Cardiac fibroblast (primary cell): ENCODE data around the gene ZBTB40.

ENCODE experiments used
- DNase-seq, 2 donors: peaks; one replicate each; pipeline versions ENCODE4 v3.0.0 to v3.0.0-alpha.2; 2010; ENCODE audit warnings: low read depth in 2 of 2
- H3K4me3 ChIP-seq, 2 donors: replicated peaks in 1 of 2; 1 replicate in 1 of 2; 2 replicates in 1 of 2; pipeline ENCODE4 v1.5.1; 2011; ENCODE audit warnings: low read depth in 2 of 2, low read length in 2 of 2, mild to moderate bottlenecking in 2 of 2, moderate library complexity in 1 of 2
- CTCF ChIP-seq: IDR thresholded peaks from one replicate; pipeline ENCODE4 v1.5.1; 2011; ENCODE audit warnings: low read depth, mild to moderate bottlenecking, low read length, inconsistent platforms

ZBTB40 gene

DNA sequence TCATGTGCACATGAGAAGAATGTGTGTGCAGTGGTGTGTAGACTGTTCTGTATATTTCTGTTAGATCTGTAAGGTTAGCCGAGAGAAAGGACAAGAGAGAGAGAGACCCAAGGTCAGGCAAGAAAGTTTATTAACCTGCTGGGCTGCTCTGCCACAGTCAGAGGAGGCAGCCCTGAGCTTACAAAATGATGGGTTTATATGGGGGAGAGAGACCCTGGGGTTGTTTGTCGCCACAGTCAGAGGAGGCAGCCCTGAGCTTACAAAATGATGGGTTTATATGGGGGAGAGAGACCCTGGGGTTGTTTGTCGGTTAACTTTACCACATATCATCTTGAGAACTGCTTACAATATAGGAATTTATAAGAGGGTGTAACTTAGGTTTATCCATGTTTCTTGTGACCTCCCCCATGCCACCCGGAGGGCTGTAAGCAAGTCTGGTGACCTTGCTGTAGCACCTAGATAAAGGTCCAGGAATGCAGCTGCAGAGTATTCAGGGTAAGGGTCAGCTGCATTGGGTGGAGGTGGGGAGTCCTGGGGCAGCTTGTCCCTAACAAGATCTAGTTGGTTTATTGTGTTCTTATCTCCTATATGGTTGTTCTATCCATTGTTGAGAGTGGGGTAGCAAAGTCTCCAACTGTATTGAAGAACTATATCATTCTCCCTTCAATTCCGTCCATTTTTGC lies 9.3 kb upstream of the ZBTB40 start:
- no peak overlapping the region for H3K4me3 ChIP-seq
- no peak for DNase-seq
- TF ChIP-seq CTCF: no peak

- no peak for TF ChIP-seq CTCF
- no peak for DNase-seq
- H3K4me3 ChIP-seq: no peak overlapping the region
Measured at GRCh38 chr1:22443332-22443731, 8.3 kb upstream of the ZBTB40 start.

- TF ChIP-seq CTCF: no peak
- H3K4me3 ChIP-seq: no peak overlapping the region
- no peak for DNase-seq
Measured at GRCh38 chr1:22444856-22445255, 6.8 kb upstream of the ZBTB40 start.

- no peak for TF ChIP-seq CTCF
- DNase-seq: peak; percentile 55 to 74
- no peak overlapping the region for H3K4me3 ChIP-seq
Measured at GRCh38 chr1:22447621-22448111, 4.0 kb upstream of the ZBTB40 start.

- no peak overlapping the region for H3K4me3 ChIP-seq
- no peak for DNase-seq
- TF ChIP-seq CTCF: no peak
Measured at GRCh38 chr1:22449636-22450035, 2.0 kb upstream of the ZBTB40 start.

- TF ChIP-seq CTCF: no peak
- no peak overlapping the region for H3K4me3 ChIP-seq
- DNase-seq: no peak
Measured at GRCh38 chr1:22450351-22451021, 1.2 kb upstream of the ZBTB40 start.
